ENCODE measurements around the gene DRAXIN.

DNA sequence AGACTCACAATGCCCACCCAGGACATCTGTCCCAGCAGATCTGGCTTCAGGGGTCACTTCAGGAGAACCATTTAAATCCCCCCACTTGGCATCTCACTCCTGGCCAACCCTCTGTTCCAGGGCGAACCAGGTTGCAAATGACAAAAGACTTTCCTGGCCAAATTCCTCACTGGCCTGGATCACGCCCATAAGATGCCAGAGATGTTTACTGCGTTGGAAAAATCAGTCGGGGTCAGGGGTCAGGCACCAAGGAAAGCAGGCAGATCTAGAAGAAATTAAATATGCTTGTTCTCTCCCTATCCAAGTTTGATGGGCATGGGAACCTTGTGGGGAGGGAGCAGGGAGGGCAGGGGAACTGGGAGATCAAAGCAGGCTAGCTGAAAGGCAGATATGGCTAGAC lies 29.8 kb downstream of the DRAXIN start:
- TF ChIP-seq, protein P1, sequence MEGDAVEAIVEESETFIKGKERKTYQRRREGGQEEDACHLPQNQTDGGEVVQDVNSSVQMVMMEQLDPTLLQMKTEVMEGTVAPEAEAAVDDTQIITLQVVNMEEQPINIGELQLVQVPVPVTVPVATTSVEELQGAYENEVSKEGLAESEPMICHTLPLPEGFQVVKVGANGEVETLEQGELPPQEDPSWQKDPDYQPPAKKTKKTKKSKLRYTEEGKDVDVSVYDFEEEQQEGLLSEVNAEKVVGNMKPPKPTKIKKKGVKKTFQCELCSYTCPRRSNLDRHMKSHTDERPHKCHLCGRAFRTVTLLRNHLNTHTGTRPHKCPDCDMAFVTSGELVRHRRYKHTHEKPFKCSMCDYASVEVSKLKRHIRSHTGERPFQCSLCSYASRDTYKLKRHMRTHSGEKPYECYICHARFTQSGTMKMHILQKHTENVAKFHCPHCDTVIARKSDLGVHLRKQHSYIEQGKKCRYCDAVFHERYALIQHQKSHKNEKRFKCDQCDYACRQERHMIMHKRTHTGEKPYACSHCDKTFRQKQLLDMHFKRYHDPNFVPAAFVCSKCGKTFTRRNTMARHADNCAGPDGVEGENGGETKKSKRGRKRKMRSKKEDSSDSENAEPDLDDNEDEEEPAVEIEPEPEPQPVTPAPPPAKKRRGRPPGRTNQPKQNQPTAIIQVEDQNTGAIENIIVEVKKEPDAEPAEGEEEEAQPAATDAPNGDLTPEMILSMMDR (conservative IDR thresholded peaks at IDR 0.05; ENCODE audit: low read depth, low read length) = no peak
- TF ChIP-seq EZH2 (IDR thresholded peaks at IDR 0.05; ENCODE audit: borderline replicate concordance, low read depth, low read length, poor library complexity, severe bottlenecking) = no peak
